ENCODE data around the gene MTTP.
A peak's percentile ranks its signal among the peaks of the same experiment; 100 is the strongest.

MTTP gene

GRCh38 chr4:99648321-99648720 is 73.7 kb downstream of the MTTP start:
- no peak for DNase-seq (ENCODE audit: low spot score)
- TF ChIP-seq CTCF (IDR thresholded peaks at IDR 0.05; ENCODE audit: borderline replicate concordance, control extremely low read depth, extremely low read depth, insufficient read depth, missing control alignments): no peak
- in situ Hi-C loops (cut with MboI; ENCODE audit: low sequenced_read_pairs, unreplicated experiment): no loop called here

GRCh38 chr4:99649208-99649607 is 74.6 kb downstream of the MTTP start:
- in situ Hi-C loops (cut with MboI; ENCODE audit: low sequenced_read_pairs, unreplicated experiment): no loop called here
- no peak for TF ChIP-seq CTCF (IDR thresholded peaks at IDR 0.05; ENCODE audit: borderline replicate concordance, control extremely low read depth, extremely low read depth, insufficient read depth, missing control alignments)

DNA sequence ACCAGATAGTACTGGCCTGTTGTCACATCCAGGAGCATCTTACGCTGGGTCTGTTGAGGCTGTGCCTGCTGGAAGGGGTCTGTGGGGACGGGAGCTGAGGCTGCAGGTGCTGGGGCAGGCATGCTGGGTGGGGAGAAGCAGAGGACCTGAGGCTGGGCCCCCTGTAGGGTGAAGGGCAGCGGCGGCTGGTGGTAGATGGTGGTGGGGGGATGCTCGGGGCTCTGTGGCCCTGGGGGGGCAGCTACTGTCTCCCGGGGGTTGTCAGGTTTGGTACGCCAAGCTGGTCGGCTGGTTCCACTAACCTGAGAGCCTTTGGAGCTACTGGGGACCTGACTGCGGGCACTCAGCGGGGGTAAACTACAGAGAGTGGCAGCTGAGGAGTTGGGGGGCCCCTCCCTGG is 75.2 kb downstream of the MTTP start:
- in situ Hi-C loops (cut with MboI; ENCODE audit: low sequenced_read_pairs, unreplicated experiment): no loop called here
- TF ChIP-seq CTCF (IDR thresholded peaks at IDR 0.05; ENCODE audit: borderline replicate concordance, control extremely low read depth, extremely low read depth, insufficient read depth, missing control alignments): no peak
- DNase-seq (ENCODE audit: low spot score): peak; percentile 16

More at GRCh38 chr4:99649208-99649607, 74.6 kb downstream of the MTTP start:
- DNase-seq (ENCODE audit: low spot score): no peak

DNA sequence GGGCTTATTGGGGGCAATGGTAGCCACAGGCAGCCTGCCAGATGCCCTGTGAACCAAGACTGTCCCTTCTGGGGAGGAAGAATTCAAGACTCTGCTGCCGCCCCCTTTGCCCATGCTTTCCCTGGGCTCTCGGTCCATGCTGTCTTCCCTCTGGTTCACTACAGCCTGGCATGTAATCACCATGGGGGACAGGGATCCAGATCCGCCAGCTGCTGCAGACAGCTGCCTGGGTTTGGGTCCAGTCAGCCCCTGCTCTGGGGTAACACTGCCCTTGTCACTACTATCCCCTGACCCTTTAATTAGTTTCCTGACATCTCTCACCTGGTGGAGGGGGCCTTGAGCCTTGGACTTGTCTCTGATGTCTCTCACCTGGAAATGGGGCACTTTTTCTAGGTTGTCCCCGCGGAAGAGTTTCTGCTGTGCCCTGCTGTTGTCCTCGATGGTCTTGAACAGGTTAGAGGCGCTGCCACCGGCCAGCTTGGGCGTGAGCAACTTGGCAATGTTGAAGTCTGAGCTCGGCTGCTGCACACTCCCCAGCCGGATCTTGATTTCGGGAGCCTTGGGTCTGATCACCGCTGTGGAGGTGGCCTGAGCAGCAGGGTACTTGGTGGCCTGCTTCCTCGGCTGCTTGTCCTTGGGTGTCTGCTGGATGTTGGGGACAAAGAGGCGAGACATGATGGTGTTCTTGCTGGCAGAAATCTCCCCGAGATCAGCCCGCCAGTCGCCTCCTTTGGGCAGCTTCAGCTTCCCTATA is 76.6 kb downstream of the MTTP start:
- no peak for TF ChIP-seq CTCF (IDR thresholded peaks at IDR 0.05; ENCODE audit: borderline replicate concordance, control extremely low read depth, extremely low read depth, insufficient read depth, missing control alignments)
- peak; percentile 20 for DNase-seq (ENCODE audit: low spot score)
- in situ Hi-C loops (cut with MboI; ENCODE audit: low sequenced_read_pairs, unreplicated experiment): no loop called here

- TF ChIP-seq CTCF (IDR thresholded peaks at IDR 0.05; ENCODE audit: borderline replicate concordance, control extremely low read depth, extremely low read depth, insufficient read depth, missing control alignments): no peak
- in situ Hi-C loops (cut with MboI; ENCODE audit: low sequenced_read_pairs, unreplicated experiment): no loop called here
- DNase-seq (ENCODE audit: low spot score): no peak
These were observed 77.3 kb downstream of the MTTP start for GRCh38 chr4:99651811-99652485.

GRCh38 chr4:99652596-99653436 is 78.2 kb downstream of the MTTP start:
- in situ Hi-C loops (cut with MboI; ENCODE audit: low sequenced_read_pairs, unreplicated experiment): no loop called here
- no peak for DNase-seq (ENCODE audit: low spot score)
- no peak for TF ChIP-seq CTCF (IDR thresholded peaks at IDR 0.05; ENCODE audit: borderline replicate concordance, control extremely low read depth, extremely low read depth, insufficient read depth, missing control alignments)
